Neural progenitor cell (in vitro differentiated cells): ENCODE measurements around the gene ZNF460. TPM values are rescaled to one million over a fixed set of nuclear protein-coding genes. Genes with fewer than 3 reads are reported as not detected.

Source experiments
- DNase-seq: peaks from one replicate; pipeline ENCODE4 v3.0.0-alpha.2; 2016; ENCODE audit warnings: low spot score
- H2AFZ ChIP-seq: fragments of 200-600 bp; sonication (generic); replicated peaks from 2 replicates; pipeline ENCODE4 v1.6.1; 2016; ENCODE audit warnings: antibody characterized with exemption
- H3F3A ChIP-seq: fragments of 200-600 bp; sonication (generic); 2 replicates; pipeline ENCODE4 v1.6.1; 2016; ENCODE audit warnings: antibody characterized with exemption, low read depth
- H3K27ac ChIP-seq: fragments of 200-600 bp; sonication (generic); 2 replicates; pipeline ENCODE4 v1.5.1; 2016; ENCODE audit warnings: mild to moderate bottlenecking
- H3K27me3 ChIP-seq: fragments of 200-600 bp; sonication (generic); 2 replicates; pipeline ENCODE4 v1.6.1; 2016; ENCODE audit warnings: mild to moderate bottlenecking, moderate library complexity
- H3K36me3 ChIP-seq: fragments of 200-600 bp; sonication (generic); 2 replicates; pipeline ENCODE4 v1.5.1; 2016
- H3K4me1 ChIP-seq: fragments of 200-600 bp; sonication (generic); 2 replicates; pipeline ENCODE4 v1.6.1; 2016; ENCODE audit warnings: mixed run types
- H3K4me2 ChIP-seq: fragments of 200-600 bp; sonication (generic); 2 replicates; pipeline ENCODE4 v1.6.1; 2016
- H3K4me3 ChIP-seq: fragments of 200-600 bp; sonication (generic); 2 replicates; pipeline ENCODE4 v1.5.1; 2016
- H3K79me2 ChIP-seq: fragments of 200-600 bp; sonication (generic); 2 replicates; pipeline ENCODE4 v1.6.1; 2016; ENCODE audit warnings: low read depth
- H3K9ac ChIP-seq: fragments of 200-600 bp; sonication (generic); 2 replicates; pipeline ENCODE4 v1.6.1; 2016
- H3K9me3 ChIP-seq: fragments of 200-600 bp; sonication (generic); 2 replicates; pipeline ENCODE4 v1.5.1; 2016; ENCODE audit warnings: low read depth
- H4K20me1 ChIP-seq: fragments of 200-600 bp; sonication (generic); 2 replicates; pipeline ENCODE4 v1.6.1; 2016; ENCODE audit warnings: low read depth
- H3K27ac Mint-ChIP-seq: 3 replicates; pipeline ENCODE4 v1.8.0; 2021; ENCODE audit warnings: mixed read lengths
- H3K27me3 Mint-ChIP-seq: 2 replicates; pipeline ENCODE4 v1.8.0; 2022; ENCODE audit warnings: low read depth, mild to moderate bottlenecking, inconsistent platforms, moderate library complexity, mixed read lengths; ENCODE audit not compliant: insufficient read depth
- H3K36me3 Mint-ChIP-seq: 3 replicates; pipeline ENCODE4 v1.8.0; 2021; ENCODE audit warnings: mixed read lengths
- H3K4me1 Mint-ChIP-seq: 3 replicates; pipeline ENCODE4 v1.8.0; 2021; ENCODE audit warnings: mixed read lengths
- H3K4me3 Mint-ChIP-seq: 3 replicates; pipeline ENCODE4 v1.8.0; 2021; ENCODE audit warnings: mild to moderate bottlenecking, moderate library complexity, mixed read lengths
- H3K9me3 Mint-ChIP-seq: 3 replicates; pipeline ENCODE4 v1.8.0; 2020; ENCODE audit warnings: mixed read lengths
- EZH2 ChIP-seq: fragments of 200-600 bp; sonication (generic); IDR thresholded peaks from 2 replicates; pipeline ENCODE4 v1.6.1; 2017; ENCODE audit warnings: antibody characterized with exemption, mild to moderate bottlenecking, moderate library complexity
- EZH2phosphoT487 ChIP-seq: fragments of 200-600 bp; sonication (generic); IDR thresholded peaks from 2 replicates; pipeline ENCODE4 v1.6.1; 2017; ENCODE audit warnings: antibody characterized with exemption
- total RNA-seq: library from RNA; depleted of rRNA; stranded (reverse); fragments of >200 nt; gene quantifications from 2 replicates; pipeline ENCODE4 v1.2.3, GENCODE V29; 2015; ENCODE audit warnings: low replicate concordance
- TF ChIP-seq, protein P1 (sequence below): fragments of 200-600 bp; sonication (generic); IDR thresholded peaks from 2 replicates; pipeline ENCODE4 v1.5.1; 2017; ENCODE audit warnings: antibody characterized with exemption, mild to moderate bottlenecking

ZNF460 gene
- total RNA-seq, 1 donor from 2014 or later: 52.7 TPM

DNA sequence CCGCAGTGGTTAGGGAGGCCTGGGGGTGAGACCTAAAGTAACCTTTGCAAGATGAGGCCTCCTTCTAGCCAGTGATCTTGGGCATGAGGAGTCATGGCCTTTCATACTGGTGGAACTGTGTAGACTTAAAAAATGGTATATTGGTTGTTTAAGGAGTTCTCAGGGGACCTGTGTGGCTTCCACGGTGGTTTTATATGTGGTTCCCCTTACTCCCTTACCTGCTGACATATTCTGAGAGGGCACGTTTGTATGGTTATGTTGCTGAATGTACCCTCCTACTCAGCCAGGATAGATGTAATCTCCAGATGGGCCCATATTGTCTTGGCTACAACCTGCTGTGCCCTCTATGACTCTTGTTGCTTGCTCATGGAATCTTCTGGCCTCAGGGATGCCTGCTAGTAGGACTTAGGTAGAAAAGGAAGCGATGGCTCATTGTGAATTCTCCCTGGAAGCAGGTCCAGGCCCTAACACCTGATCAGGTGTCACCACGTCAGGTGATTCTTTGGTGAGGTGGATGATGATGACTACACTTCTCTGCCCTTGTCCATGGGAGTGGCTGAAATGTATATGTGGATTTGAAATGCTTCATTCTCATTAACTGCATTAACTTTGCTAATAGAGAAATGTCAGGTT, 1.8 kb downstream of the ZNF460 start:
- H4K20me1 ChIP-seq: peaks cover 23% of the 10 kb centered on the region
- peaks cover 5% of the 10 kb centered on the region for H3F3A ChIP-seq
- TF ChIP-seq, protein P1, sequence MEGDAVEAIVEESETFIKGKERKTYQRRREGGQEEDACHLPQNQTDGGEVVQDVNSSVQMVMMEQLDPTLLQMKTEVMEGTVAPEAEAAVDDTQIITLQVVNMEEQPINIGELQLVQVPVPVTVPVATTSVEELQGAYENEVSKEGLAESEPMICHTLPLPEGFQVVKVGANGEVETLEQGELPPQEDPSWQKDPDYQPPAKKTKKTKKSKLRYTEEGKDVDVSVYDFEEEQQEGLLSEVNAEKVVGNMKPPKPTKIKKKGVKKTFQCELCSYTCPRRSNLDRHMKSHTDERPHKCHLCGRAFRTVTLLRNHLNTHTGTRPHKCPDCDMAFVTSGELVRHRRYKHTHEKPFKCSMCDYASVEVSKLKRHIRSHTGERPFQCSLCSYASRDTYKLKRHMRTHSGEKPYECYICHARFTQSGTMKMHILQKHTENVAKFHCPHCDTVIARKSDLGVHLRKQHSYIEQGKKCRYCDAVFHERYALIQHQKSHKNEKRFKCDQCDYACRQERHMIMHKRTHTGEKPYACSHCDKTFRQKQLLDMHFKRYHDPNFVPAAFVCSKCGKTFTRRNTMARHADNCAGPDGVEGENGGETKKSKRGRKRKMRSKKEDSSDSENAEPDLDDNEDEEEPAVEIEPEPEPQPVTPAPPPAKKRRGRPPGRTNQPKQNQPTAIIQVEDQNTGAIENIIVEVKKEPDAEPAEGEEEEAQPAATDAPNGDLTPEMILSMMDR: no peak
- no peak for TF ChIP-seq EZH2
- no peak for TF ChIP-seq EZH2phosphoT487
- Mint-ChIP-seq H3K36me3 (peaks cover 30% of the 10 kb centered on the region), H3K9me3 (peaks cover 5% of the 10 kb centered on the region), H3K4me1 (peaks cover 21% of the 10 kb centered on the region), H3K4me3 (no peak overlapping the region), H3K27ac (peak overlapping the region; percentile 86), H3K27me3 (no peaks in the 10 kb centered on the region)
- peaks cover 68% of the 10 kb centered on the region for H3K79me2 ChIP-seq
- peak overlapping the region; percentile 97 for H3K4me2 ChIP-seq
- H3K4me3 ChIP-seq: peak overlapping the region; percentile 80
- no peaks in the 10 kb centered on the region for H3K27me3 ChIP-seq
- no peaks in the 10 kb centered on the region for H3K9me3 ChIP-seq
- no peak overlapping the region for H2AFZ ChIP-seq
- H3K36me3 ChIP-seq: peaks cover 3% of the 10 kb centered on the region
- no peak overlapping the region for H3K9ac ChIP-seq
- DNase-seq: no peak
- peaks cover 3% of the 10 kb centered on the region for H3K4me1 ChIP-seq
- H3K27ac ChIP-seq: no peak overlapping the region

DNA sequence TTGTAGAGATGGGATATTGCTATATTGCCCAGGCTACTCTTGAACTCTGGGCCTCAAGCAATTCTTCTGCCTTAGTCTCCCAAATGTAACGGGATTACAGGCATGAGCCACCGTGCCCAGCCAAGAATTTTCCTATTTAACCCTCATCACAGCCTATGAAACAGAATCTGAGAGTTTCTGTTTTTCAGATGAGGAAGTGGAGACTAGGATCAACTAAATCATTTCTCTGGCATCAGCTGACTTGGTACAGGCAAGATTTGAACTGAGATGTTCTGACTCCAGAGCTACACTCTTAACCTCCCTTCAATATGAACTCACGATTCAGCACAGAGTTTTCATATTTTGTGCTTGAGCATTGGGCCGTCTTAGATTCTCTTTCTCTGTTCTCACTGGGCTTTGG, 8.1 kb downstream of the ZNF460 start:
- H3K27me3 ChIP-seq: no peaks in the 10 kb centered on the region
- Mint-ChIP-seq H3K4me1 (no peaks in the 10 kb centered on the region), H3K9me3 (peaks cover 33% of the 10 kb centered on the region), H3K36me3 (peaks cover 69% of the 10 kb centered on the region), H3K27me3 (peaks cover 2% of the 10 kb centered on the region), H3K4me3 (no peak overlapping the region), H3K27ac (no peak overlapping the region)
- H3K4me1 ChIP-seq: no peaks in the 10 kb centered on the region
- TF ChIP-seq EZH2phosphoT487: no peak
- TF ChIP-seq, protein P1: no peak
- no peak for TF ChIP-seq EZH2
- no peak overlapping the region for H2AFZ ChIP-seq
- H3F3A ChIP-seq: no peaks in the 10 kb centered on the region
- H3K9me3 ChIP-seq: no peaks in the 10 kb centered on the region
- peaks cover 6% of the 10 kb centered on the region for H4K20me1 ChIP-seq
- H3K9ac ChIP-seq: no peak overlapping the region
- H3K4me2 ChIP-seq: no peak overlapping the region
- peaks cover 16% of the 10 kb centered on the region for H3K36me3 ChIP-seq
- H3K79me2 ChIP-seq: peaks cover 82% of the 10 kb centered on the region
- DNase-seq: no peak
- H3K27ac ChIP-seq: no peak overlapping the region
- no peak overlapping the region for H3K4me3 ChIP-seq

DNA sequence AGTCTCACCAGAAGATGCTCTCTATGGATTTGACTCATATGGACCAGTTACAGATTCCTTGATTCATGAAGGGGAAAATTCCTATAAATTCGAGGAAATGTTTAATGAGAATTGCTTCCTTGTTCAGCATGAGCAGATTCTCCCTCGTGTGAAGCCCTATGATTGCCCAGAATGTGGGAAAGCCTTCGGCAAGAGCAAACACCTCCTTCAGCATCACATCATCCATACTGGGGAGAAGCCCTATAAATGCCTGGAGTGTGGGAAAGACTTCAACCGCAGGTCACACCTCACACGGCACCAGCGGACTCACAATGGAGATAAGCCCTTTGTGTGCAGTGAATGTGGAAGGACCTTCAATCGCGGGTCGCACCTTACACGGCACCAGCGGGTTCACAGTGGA, 10.7 kb downstream of the ZNF460 start:
- no peaks in the 10 kb centered on the region for H3K4me1 Mint-ChIP-seq
- Histone ChIP-seq H3K36me3 (peaks cover 23% of the 10 kb centered on the region), H3K27me3 (no peaks in the 10 kb centered on the region), H3F3A (no peaks in the 10 kb centered on the region), H4K20me1 (peaks cover 3% of the 10 kb centered on the region), H3K27ac (no peak overlapping the region), H3K9ac (no peak overlapping the region), H3K4me3 (no peak overlapping the region), H2AFZ (no peak overlapping the region), H3K79me2 (peaks cover 82% of the 10 kb centered on the region), H3K4me1 (no peaks in the 10 kb centered on the region), H3K9me3 (no peaks in the 10 kb centered on the region), H3K4me2 (no peak overlapping the region)
- H3K4me3 Mint-ChIP-seq: no peak overlapping the region
- H3K27ac Mint-ChIP-seq: no peak overlapping the region
- peaks cover 2% of the 10 kb centered on the region for H3K27me3 Mint-ChIP-seq
- no peak for DNase-seq
- H3K36me3 Mint-ChIP-seq: peaks cover 84% of the 10 kb centered on the region
- H3K9me3 Mint-ChIP-seq: peaks cover 55% of the 10 kb centered on the region
- TF ChIP-seq, protein P1: no peak
- TF ChIP-seq EZH2phosphoT487 (no peak), EZH2 (no peak)
